Thyroid gland (tissue), 4 donors: ENCODE data around the gene LAPTM4A.

Experiments
- POLR2A ChIP-seq, 2 donors: fragments of 450-650 bp; IDR thresholded peaks; one replicate each; pipeline ENCODE4 v1.6.1; 2017; ENCODE audit warnings: antibody characterized with exemption in 2 of 2, mild to moderate bottlenecking in 2 of 2, moderate library complexity in 1 of 2
- TF ChIP-seq, protein P1 (sequence below), 6 experiments: fragments of 200-600 bp in 3 of 6; fragments of 450-650 bp in 3 of 6; sonication (generic) in 3 of 6; IDR thresholded peaks; one replicate each; pipeline ENCODE4 v1.5.1; 2016 to 2019; ENCODE audit warnings: antibody characterized with exemption in 6 of 6, mild to moderate bottlenecking in 2 of 6, inconsistent platforms in 1 of 6, moderate library complexity in 1 of 6

DNA sequence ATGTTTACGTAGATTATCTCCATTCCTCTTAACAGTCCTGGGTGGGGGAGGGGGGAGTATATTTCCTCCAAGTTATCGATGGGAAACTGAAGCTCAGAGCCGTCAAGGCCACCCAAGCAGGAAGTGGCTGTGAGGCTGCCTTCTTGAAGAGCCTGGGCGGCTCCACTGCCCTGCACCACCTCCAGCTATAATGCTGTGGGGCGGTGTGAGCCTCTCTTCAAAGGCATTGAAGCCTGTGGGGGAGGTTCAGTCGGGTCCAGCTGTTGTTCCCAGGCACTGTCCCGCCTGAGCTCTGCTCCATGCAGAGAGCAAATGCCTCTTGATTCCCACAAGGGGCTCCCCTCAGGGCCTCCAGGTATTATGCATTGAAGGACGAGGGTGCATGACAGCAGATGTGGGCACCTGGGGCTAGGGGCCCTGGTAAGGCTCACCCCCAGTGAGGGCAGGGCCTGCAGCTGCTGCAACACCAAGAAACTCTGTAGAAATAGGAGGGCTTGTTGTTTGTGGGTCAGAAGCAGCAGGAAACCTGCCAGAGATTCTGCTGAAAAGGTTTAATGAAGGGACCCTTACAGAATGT, 29.5 kb upstream of the LAPTM4A start:
- TF ChIP-seq, protein P1, sequence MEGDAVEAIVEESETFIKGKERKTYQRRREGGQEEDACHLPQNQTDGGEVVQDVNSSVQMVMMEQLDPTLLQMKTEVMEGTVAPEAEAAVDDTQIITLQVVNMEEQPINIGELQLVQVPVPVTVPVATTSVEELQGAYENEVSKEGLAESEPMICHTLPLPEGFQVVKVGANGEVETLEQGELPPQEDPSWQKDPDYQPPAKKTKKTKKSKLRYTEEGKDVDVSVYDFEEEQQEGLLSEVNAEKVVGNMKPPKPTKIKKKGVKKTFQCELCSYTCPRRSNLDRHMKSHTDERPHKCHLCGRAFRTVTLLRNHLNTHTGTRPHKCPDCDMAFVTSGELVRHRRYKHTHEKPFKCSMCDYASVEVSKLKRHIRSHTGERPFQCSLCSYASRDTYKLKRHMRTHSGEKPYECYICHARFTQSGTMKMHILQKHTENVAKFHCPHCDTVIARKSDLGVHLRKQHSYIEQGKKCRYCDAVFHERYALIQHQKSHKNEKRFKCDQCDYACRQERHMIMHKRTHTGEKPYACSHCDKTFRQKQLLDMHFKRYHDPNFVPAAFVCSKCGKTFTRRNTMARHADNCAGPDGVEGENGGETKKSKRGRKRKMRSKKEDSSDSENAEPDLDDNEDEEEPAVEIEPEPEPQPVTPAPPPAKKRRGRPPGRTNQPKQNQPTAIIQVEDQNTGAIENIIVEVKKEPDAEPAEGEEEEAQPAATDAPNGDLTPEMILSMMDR (IDR thresholded peaks at IDR 0.05) = no peak
- TF ChIP-seq POLR2A (IDR thresholded peaks at IDR 0.05) = no peak
